SKM-1 (cell line): Measurements from ENCODE around the gene HGF.

ENCODE experiments used
- DNase-seq: peaks from one replicate; lab custom pipeline; 2025; ENCODE audit not compliant: unreplicated experiment; lab: John Stamatoyannopoulos, UW

HGF gene

GRCh38 chr7:81685270-81685868 is 84.5 kb downstream of the HGF start:
- no peak for DNase-seq

- peak; percentile 69 for DNase-seq
Observed at GRCh38 chr7:81684514-81685269, 85.2 kb downstream of the HGF start.

- no peak for DNase-seq
Observed at GRCh38 chr7:81684033-81684432, 85.8 kb downstream of the HGF start.

GRCh38 chr7:81682873-81683272 is 87.0 kb downstream of the HGF start:
- DNase-seq, result no peak

- DNase-seq, result no peak
Observed at GRCh38 chr7:81680120-81680519, 89.7 kb downstream of the HGF start.

- no peak for DNase-seq
Observed at GRCh38 chr7:81676813-81677212, 93.0 kb downstream of the HGF start.

GRCh38 chr7:81676105-81676811 is 93.6 kb downstream of the HGF start:
- DNase-seq, result no peak

- no peak for DNase-seq
Observed at GRCh38 chr7:81674431-81674830, 95.4 kb downstream of the HGF start.

- DNase-seq, result no peak
Observed at GRCh38 chr7:81672872-81673271, 97.0 kb downstream of the HGF start.

- no peak for DNase-seq
Observed at GRCh38 chr7:81669476-81670105, 100.3 kb downstream of the HGF start.

GRCh38 chr7:81666209-81666608 is 103.6 kb downstream of the HGF start:
- DNase-seq, result no peak

- no peak for DNase-seq
Observed at GRCh38 chr7:81665236-81665635, 104.6 kb downstream of the HGF start.

GRCh38 chr7:81664304-81664703 is 105.5 kb downstream of the HGF start:
- DNase-seq, result no peak

- no peak for DNase-seq
Observed at GRCh38 chr7:81662531-81662930, 107.3 kb downstream of the HGF start.

- no peak for DNase-seq
Observed at GRCh38 chr7:81659697-81660395, 110.0 kb downstream of the HGF start.

- no peak for DNase-seq
Observed at GRCh38 chr7:81657551-81657950, 112.3 kb downstream of the HGF start.

GRCh38 chr7:81655271-81655670 is 114.6 kb downstream of the HGF start:
- no peak for DNase-seq

GRCh38 chr7:81652225-81652624 is 117.6 kb downstream of the HGF start:
- no peak for DNase-seq
